Measurements from ENCODE around the gene ADARB2.

ADARB2 gene

GRCh38 chr10:1671366-1672000, 65.8 kb downstream of the ADARB2 start:
- no peak for DNase-seq (ENCODE audit: low read depth in 1 of 2, low spot score in 1 of 2)
- no peak for TF ChIP-seq CTCF (IDR thresholded peaks at IDR 0.05; ENCODE audit: insufficient read depth, low read length)
- TF ChIP-seq SPI1 (IDR thresholded peaks at IDR 0.05; ENCODE audit: borderline replicate concordance, low read depth): no peak
- TF ChIP-seq POLR2AphosphoS5 (IDR thresholded peaks at IDR 0.05; ENCODE audit: low read depth): no peak
- TF ChIP-seq REST (IDR thresholded peaks at IDR 0.05; ENCODE audit: insufficient replicate concordance, low read depth): no peak
- no peak for TF ChIP-seq GABPA (IDR thresholded peaks at IDR 0.05; ENCODE audit: low read depth)
- Histone ChIP-seq H3K4me3 (replicated peaks; ENCODE audit: insufficient read depth, low read length) (no peak overlapping the region), H3K27me3 (ENCODE audit: insufficient read depth, poor library complexity, severe bottlenecking) (no peaks in the 10 kb centered on the region), H3K27ac (replicated peaks) (no peak overlapping the region)

- H3K27ac ChIP-seq (replicated peaks): no peak overlapping the region
- no peak overlapping the region for H3K4me3 ChIP-seq (replicated peaks; ENCODE audit: insufficient read depth, low read length)
- no peak for DNase-seq (ENCODE audit: low read depth in 1 of 2, low spot score in 1 of 2)
- no peaks in the 10 kb centered on the region for H3K27me3 ChIP-seq (ENCODE audit: insufficient read depth, poor library complexity, severe bottlenecking)
- TF ChIP-seq POLR2AphosphoS5 (IDR thresholded peaks at IDR 0.05; ENCODE audit: low read depth) (no peak), SPI1 (IDR thresholded peaks at IDR 0.05; ENCODE audit: borderline replicate concordance, low read depth) (no peak), REST (IDR thresholded peaks at IDR 0.05; ENCODE audit: insufficient replicate concordance, low read depth) (no peak), GABPA (IDR thresholded peaks at IDR 0.05; ENCODE audit: low read depth) (no peak)
Measured at GRCh38 chr10:1670541-1671365, 66.6 kb downstream of the ADARB2 start.

GRCh38 chr10:1669433-1669832, 67.9 kb downstream of the ADARB2 start:
- H3K27ac ChIP-seq (replicated peaks): no peak overlapping the region
- H3K4me3 ChIP-seq (replicated peaks; ENCODE audit: insufficient read depth, low read length): no peak overlapping the region
- TF ChIP-seq SPI1 (IDR thresholded peaks at IDR 0.05; ENCODE audit: borderline replicate concordance, low read depth): no peak
- TF ChIP-seq GABPA (IDR thresholded peaks at IDR 0.05; ENCODE audit: low read depth): no peak
- no peak for TF ChIP-seq POLR2AphosphoS5 (IDR thresholded peaks at IDR 0.05; ENCODE audit: low read depth)
- TF ChIP-seq CTCF (IDR thresholded peaks at IDR 0.05; ENCODE audit: insufficient read depth, low read length): no peak
- TF ChIP-seq REST (IDR thresholded peaks at IDR 0.05; ENCODE audit: insufficient replicate concordance, low read depth): no peak
- DNase-seq (ENCODE audit: low read depth in 1 of 2, low spot score in 1 of 2): no peak
- H3K27me3 ChIP-seq (ENCODE audit: insufficient read depth, poor library complexity, severe bottlenecking): no peaks in the 10 kb centered on the region

All from HL-60 (cell line).